HepG2 (cell line): Measurements from ENCODE around the gene NALCN.

Experiments used
- CENPX ChIP-seq: sonication (generic); formaldehyde crosslinking; IDR thresholded peaks from 2 replicates; pipeline ENCODE4 v1.9.0; 2021; ENCODE audit warnings: mild to moderate bottlenecking, missing genetic modification reagents, moderate library complexity
- EP300 ChIP-seq, 3 experiments: sonication (generic) in 1 of 3; formaldehyde crosslinking in 1 of 3; IDR thresholded peaks; 2 replicates each; pipeline versions ENCODE4 v1.5.1 to v1.6.1; 2011 to 2020; ENCODE audit warnings: low read depth in 2 of 3, low read length in 2 of 3, borderline replicate concordance in 1 of 3, improper control_type of control experiment in 1 of 3, mild to moderate bottlenecking in 1 of 3, missing genetic modification reagents in 1 of 3, moderate library complexity in 1 of 3
- NBN ChIP-seq: fragments of 450-650 bp; conservative IDR thresholded peaks from 2 replicates; pipeline ENCODE4 v1.6.1; 2017
- PTBP1 ChIP-seq: fragments of 200-400 bp; formaldehyde crosslinking; IDR thresholded peaks from 2 replicates; pipeline ENCODE4 v1.6.1; 2018; ENCODE audit warnings: low read length, low read depth; ENCODE audit not compliant: poor library complexity, severe bottlenecking
- RAD21 ChIP-seq: fragments of 450-650 bp; formaldehyde crosslinking; IDR thresholded peaks from 2 replicates; pipeline ENCODE4 v1.5.0; 2020; ENCODE audit warnings: mild to moderate bottlenecking
- ZBTB43 ChIP-seq: sonication (generic); formaldehyde crosslinking; conservative IDR thresholded peaks from 2 replicates; pipeline ENCODE4 v1.4.0; 2020; ENCODE audit warnings: missing genetic modification reagents
- ZFP90 ChIP-seq: sonication (generic); formaldehyde crosslinking; IDR thresholded peaks from 2 replicates; pipeline ENCODE4 v1.8.0; 2022; ENCODE audit warnings: missing genetic modification reagents, mild to moderate bottlenecking, inconsistent platforms, borderline replicate concordance
- ZNF24 ChIP-seq: fragments of 450-650 bp; IDR thresholded peaks from 2 replicates; pipeline ENCODE4 v1.6.1; 2017; ENCODE audit warnings: antibody characterized with exemption, mild to moderate bottlenecking
- TF ChIP-seq, protein P1 (sequence below): sonication (generic); formaldehyde crosslinking; IDR thresholded peaks from 2 replicates; pipeline ENCODE4 v1.5.0; 2020; ENCODE audit warnings: mild to moderate bottlenecking, missing genetic modification reagents, moderate library complexity
- TF ChIP-seq, protein P2 (sequence below): sonication (generic); formaldehyde crosslinking; IDR thresholded peaks from 2 replicates; pipeline ENCODE4 v1.8.1; 2022; ENCODE audit warnings: mild to moderate bottlenecking, missing genetic modification reagents

GRCh38 chr13:101007245-101007644 is 409.1 kb downstream of the NALCN start:
- TF ChIP-seq CENPX (CRISPR knock-in tag) (no peak), PTBP1 (no peak), ZNF24 (no peak), ZBTB43 (CRISPR knock-in tag) (no peak), NBN (no peak), ZFP90 (CRISPR knock-in tag) (no peak), RAD21 (CRISPR knock-in tag) (no peak), EP300 (IDR thresholded peaks at IDR 0.05; ENCODE audit: low read depth in 2 of 2, low read length in 2 of 2) (no peak), EP300 (CRISPR knock-in tag; IDR thresholded peaks at IDR 0.05; ENCODE audit: borderline replicate concordance) (no peak)
- TF ChIP-seq, protein P1, sequence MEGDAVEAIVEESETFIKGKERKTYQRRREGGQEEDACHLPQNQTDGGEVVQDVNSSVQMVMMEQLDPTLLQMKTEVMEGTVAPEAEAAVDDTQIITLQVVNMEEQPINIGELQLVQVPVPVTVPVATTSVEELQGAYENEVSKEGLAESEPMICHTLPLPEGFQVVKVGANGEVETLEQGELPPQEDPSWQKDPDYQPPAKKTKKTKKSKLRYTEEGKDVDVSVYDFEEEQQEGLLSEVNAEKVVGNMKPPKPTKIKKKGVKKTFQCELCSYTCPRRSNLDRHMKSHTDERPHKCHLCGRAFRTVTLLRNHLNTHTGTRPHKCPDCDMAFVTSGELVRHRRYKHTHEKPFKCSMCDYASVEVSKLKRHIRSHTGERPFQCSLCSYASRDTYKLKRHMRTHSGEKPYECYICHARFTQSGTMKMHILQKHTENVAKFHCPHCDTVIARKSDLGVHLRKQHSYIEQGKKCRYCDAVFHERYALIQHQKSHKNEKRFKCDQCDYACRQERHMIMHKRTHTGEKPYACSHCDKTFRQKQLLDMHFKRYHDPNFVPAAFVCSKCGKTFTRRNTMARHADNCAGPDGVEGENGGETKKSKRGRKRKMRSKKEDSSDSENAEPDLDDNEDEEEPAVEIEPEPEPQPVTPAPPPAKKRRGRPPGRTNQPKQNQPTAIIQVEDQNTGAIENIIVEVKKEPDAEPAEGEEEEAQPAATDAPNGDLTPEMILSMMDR (CRISPR knock-in tag) = no peak
- TF ChIP-seq, protein P2, sequence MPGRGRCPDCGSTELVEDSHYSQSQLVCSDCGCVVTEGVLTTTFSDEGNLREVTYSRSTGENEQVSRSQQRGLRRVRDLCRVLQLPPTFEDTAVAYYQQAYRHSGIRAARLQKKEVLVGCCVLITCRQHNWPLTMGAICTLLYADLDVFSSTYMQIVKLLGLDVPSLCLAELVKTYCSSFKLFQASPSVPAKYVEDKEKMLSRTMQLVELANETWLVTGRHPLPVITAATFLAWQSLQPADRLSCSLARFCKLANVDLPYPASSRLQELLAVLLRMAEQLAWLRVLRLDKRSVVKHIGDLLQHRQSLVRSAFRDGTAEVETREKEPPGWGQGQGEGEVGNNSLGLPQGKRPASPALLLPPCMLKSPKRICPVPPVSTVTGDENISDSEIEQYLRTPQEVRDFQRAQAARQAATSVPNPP (CRISPR knock-in tag) = no peak
